ENCODE data around the gene CTBP2. TPM values are rescaled to one million over a fixed set of nuclear protein-coding genes. Genes with fewer than 3 reads are reported as not detected.

Gene CTBP2
- total RNA-seq, 2 experiments from 2014 or later: 0.25 TPM; not detected in 1

DNA sequence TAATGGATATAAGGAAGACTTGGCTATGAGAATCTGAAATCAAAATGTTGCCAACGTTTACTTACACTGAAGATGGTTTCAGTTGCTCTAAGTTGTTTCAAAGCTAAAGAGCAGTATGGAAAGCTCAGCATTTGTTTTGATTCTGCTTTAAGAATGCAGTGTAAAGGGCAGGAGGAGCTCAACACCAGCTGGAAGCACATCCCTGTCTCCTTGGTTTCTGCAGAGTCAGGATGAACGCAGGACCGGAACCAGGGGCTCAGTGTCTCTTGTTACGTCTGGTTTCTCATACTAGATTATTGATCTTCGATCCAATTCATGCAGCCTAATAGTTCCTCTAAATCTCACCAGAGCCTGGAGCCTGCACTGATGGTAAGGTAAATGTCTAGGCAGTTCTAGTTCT, 194.4 kb downstream of the CTBP2 start:
- Mint-ChIP-seq H3K36me3 (peaks cover 23% of the 10 kb centered on the region), H3K27ac (no peak overlapping the region), H3K27me3 (no peaks in the 10 kb centered on the region), H3K4me3 (no peak overlapping the region), H3K4me1 (peaks cover 35% of the 10 kb centered on the region), H3K9me3 (no peaks in the 10 kb centered on the region)
- no peak for DNase-seq

DNA sequence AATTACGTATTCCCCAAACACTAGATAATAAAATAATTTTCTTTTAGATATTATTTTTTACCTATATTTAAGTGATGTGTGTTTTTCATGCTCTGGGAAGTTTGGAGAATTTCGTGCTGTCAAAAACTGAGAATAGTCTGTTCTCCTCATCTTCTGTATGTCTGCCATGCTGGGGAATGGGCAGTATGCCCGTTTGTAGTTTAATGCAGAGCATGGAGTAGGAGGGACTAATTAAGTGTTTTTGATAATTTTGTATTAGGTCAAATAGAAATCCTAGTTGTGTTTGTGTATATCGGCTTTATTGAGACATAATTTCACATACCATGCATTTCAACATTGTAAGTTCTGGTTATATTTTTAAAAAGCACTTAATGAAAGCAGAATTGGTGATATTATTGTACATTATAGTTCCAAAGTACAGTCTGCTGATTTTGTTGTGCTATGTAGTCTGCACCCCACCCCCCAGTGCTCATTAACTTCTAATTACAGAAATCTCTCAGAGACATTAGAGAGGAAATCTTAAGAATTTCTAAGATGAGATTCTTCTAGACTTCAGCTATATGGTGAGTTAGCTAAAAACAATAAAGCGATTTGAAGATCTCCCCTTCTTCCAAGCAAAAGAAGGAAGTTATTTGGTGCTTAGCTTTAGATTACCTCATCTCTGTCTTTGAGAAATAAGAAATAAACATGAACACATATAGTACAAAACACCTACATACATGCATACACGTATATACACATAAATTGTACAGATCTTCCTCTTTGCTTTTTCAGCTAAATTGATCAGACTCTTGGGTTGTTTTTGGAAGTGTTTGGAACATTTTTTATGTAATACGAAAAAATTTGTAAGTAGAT, 196.3 kb downstream of the CTBP2 start:
- no peaks in the 10 kb centered on the region for H3K9me3 Mint-ChIP-seq
- no peak overlapping the region for H3K27ac Mint-ChIP-seq
- no peak for DNase-seq
- peaks cover 36% of the 10 kb centered on the region for H3K4me1 Mint-ChIP-seq
- H3K36me3 Mint-ChIP-seq: peaks cover 19% of the 10 kb centered on the region
- H3K4me3 Mint-ChIP-seq: no peak overlapping the region
- no peaks in the 10 kb centered on the region for H3K27me3 Mint-ChIP-seq

DNA sequence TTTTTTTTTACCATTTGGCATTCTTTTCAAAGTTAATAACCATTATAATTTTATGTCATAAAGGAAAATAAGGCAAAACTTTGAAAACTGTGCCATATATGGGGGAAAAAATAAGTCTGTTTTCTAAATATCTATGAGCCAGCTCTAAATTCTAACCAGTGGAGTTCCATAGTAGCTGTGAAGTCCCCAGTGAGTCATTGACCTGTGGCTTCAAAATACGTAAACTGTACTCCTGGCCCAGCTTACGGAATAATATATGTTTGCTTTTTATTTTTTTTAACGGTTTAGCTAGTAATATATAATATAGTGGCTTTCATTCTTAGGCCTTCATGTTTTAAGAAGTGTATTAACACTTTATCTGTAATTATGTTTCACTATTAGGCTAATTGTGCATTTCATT, 197.9 kb downstream of the CTBP2 start:
- H3K27me3 Mint-ChIP-seq: no peaks in the 10 kb centered on the region
- H3K9me3 Mint-ChIP-seq: no peaks in the 10 kb centered on the region
- DNase-seq: no peak
- H3K4me3 Mint-ChIP-seq: no peak overlapping the region
- no peak overlapping the region for H3K27ac Mint-ChIP-seq
- H3K4me1 Mint-ChIP-seq: peaks cover 44% of the 10 kb centered on the region
- H3K36me3 Mint-ChIP-seq: peaks cover 11% of the 10 kb centered on the region

DNA sequence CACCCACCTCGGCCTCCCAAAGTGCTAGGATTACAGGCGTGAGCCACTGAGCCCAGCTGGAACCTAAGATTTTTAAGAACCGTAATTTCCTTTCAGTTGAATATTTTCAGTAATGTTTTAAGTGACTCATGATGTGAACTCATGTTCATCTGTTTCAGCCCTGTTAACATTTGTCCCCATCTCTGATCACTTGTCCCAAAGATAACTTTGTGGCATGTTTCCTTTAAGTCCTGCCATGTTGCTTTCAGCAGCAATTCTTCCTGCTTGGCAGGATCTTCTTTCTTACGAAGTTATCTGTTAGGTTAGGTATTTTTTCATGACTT, 199.2 kb downstream of the CTBP2 start:
- Mint-ChIP-seq H3K4me1 (peaks cover 51% of the 10 kb centered on the region), H3K4me3 (no peak overlapping the region), H3K36me3 (peaks cover 6% of the 10 kb centered on the region), H3K27ac (peak overlapping the region; percentile 29), H3K27me3 (no peaks in the 10 kb centered on the region), H3K9me3 (no peaks in the 10 kb centered on the region)
- no peak for DNase-seq

DNA sequence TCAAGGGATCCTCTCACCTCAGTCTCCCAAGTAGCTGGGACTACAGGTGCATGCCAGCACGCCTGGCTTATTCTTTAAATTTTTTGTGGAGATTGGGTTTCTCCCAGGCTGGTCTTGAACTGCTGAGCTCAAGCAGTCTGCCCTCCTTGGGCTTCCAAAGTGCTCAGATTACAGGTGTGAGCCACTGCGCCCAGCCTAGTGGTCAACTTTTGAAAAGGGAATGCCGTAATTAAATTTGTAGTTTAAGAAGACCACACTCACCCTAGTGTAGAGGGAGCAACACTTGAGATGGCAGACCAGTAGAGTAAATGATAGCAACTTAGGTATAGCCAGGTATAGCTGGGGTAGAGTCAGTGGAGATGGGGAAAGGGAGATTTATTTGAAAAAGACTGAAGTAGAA, 200.8 kb downstream of the CTBP2 start:
- DNase-seq: no peak
- Mint-ChIP-seq H3K4me1 (peaks cover 57% of the 10 kb centered on the region), H3K27me3 (no peaks in the 10 kb centered on the region), H3K27ac (no peak overlapping the region), H3K9me3 (no peaks in the 10 kb centered on the region), H3K4me3 (no peak overlapping the region), H3K36me3 (peaks cover 6% of the 10 kb centered on the region)

DNA sequence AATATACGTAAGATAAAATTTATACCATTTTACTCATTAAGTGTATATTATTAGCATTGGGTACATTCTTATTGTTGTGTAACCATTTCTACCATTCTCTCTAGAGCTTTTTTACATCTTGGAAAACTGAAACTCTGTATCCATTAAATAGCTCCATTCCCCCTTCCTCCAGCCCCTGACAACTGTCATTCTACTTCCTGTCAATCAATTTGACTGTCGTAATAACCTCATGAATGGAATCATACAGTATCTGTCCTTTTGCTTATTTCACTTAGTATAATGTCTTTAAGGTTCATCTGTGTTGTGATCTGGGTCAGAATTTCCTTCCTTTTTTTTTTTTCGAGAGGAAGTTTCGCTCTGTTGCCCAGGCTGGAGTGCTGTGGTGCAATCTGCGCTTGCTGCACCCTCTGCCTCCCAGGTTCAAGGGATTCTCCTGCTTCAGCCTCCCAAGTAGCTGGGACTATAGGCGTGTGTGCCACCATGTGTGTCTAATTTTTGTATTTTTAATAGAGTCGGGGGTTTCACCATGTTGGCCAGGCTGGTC, 202.9 kb downstream of the CTBP2 start:
- no peak overlapping the region for H3K27ac Mint-ChIP-seq
- no peak overlapping the region for H3K4me3 Mint-ChIP-seq
- peaks cover 6% of the 10 kb centered on the region for H3K36me3 Mint-ChIP-seq
- DNase-seq: no peak
- no peaks in the 10 kb centered on the region for H3K27me3 Mint-ChIP-seq
- peaks cover 63% of the 10 kb centered on the region for H3K4me1 Mint-ChIP-seq
- no peaks in the 10 kb centered on the region for H3K9me3 Mint-ChIP-seq

DNA sequence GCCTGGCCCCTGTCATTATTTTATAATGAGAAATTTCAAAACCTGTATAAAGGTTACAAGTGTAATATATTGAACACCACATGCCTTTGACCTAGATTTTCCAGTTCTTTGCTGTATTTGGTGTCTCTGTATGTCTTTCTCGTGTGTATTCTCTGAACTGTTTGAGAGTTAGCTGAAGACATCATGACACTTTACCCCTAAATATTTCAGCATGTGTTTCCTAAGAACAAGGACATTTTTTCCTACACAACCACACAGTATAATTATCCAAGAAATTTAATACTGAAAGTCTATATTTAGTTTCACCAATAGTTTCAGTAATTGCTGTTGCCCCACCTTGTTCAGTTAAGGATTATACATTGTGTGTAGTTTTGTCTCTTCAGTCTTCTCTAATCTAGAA, 203.6 kb downstream of the CTBP2 start:
- no peak for DNase-seq
- Mint-ChIP-seq H3K27me3 (no peaks in the 10 kb centered on the region), H3K4me3 (no peak overlapping the region), H3K27ac (peak overlapping the region; percentile 65), H3K9me3 (no peaks in the 10 kb centered on the region), H3K36me3 (peaks cover 10% of the 10 kb centered on the region), H3K4me1 (peaks cover 62% of the 10 kb centered on the region)

DNA sequence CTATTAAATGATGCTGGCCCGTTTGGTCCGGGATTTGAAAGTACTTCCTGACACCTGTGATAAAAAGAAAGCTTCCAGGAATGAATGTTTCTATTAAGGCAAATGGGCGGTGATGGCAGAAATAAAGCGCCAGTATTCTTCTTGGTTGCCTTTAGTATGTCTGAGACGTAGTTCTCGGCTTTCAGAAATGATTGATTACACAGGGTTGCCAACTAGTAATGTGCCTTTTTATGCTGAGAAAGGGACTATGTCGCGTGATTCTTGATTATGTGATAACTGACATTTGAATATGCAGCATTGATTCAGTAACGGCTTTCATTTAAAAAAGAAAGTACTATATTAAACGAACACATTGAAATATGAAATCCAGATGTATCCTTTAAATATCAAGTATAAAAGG, 204.5 kb downstream of the CTBP2 start:
- Mint-ChIP-seq H3K36me3 (peaks cover 7% of the 10 kb centered on the region), H3K9me3 (no peaks in the 10 kb centered on the region), H3K4me3 (no peak overlapping the region), H3K27ac (no peak overlapping the region), H3K4me1 (peaks cover 54% of the 10 kb centered on the region), H3K27me3 (no peaks in the 10 kb centered on the region)
- no peak for DNase-seq

DNA sequence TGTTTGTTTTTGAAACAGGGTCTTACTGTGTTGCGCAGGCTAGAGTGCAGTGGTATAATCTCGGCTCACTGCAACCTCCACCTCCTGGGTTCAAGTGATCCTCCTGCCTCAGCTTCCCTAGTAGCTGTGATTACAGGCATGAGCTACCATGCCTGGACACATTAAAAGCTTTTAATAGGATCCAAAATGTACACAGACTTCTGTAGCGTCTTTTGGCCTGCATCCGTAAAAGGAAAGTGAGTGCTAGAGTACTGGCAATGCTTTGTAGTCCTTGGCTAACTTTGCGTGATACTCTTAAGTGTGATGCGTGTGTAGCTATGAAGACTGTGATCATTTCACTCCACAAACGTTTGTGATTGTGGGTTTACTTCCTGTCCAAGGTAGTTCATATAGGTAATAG, 205.1 kb downstream of the CTBP2 start:
- H3K9me3 Mint-ChIP-seq: no peaks in the 10 kb centered on the region
- H3K4me1 Mint-ChIP-seq: peaks cover 49% of the 10 kb centered on the region
- no peaks in the 10 kb centered on the region for H3K27me3 Mint-ChIP-seq
- H3K36me3 Mint-ChIP-seq: peaks cover 7% of the 10 kb centered on the region
- DNase-seq: no peak
- H3K4me3 Mint-ChIP-seq: no peak overlapping the region
- H3K27ac Mint-ChIP-seq: no peak overlapping the region

DNA sequence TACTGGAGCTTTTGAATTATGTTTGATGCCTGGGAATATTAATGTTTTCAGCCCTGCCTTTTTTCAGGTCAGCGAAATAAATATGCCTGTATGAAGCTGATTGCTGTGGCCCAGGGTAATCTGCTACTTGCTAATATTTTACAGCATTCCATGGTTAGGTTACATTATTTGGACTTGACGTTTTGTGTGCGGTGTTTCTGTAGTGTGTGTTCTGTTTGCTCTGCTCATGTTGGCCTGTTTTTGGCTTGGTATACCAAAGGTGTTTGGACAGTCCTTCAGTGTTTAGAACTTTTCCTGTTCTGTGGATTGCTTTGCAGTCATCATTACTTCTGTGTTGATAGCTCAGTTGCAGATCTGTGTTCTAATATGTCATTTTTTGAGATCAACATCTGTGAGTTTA, 206.9 kb downstream of the CTBP2 start:
- Mint-ChIP-seq H3K4me3 (no peak overlapping the region), H3K9me3 (no peaks in the 10 kb centered on the region), H3K27ac (no peak overlapping the region), H3K36me3 (peaks cover 11% of the 10 kb centered on the region), H3K4me1 (peaks cover 38% of the 10 kb centered on the region), H3K27me3 (no peaks in the 10 kb centered on the region)
- DNase-seq: no peak

DNA sequence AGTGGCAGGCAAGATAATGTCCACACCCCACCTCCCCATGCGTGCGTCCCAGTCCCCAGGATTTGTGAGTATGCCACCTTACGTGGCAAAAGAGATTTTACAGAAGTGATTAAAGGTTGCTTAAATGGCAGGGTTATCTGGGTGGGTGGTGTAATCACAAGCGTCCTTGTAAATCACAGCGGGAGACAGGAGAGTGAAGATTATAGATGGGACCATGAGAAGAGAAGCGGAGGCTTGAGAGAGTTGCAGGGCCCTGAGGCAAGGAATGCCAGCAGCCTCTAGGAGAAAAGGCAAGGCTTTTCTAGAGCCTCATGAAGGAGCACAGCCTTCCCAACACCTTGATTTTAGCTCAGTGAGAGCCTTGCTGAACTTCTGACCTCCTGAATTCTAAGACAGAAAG, 208.2 kb downstream of the CTBP2 start:
- H3K4me3 Mint-ChIP-seq: no peak overlapping the region
- DNase-seq: no peak

DNA sequence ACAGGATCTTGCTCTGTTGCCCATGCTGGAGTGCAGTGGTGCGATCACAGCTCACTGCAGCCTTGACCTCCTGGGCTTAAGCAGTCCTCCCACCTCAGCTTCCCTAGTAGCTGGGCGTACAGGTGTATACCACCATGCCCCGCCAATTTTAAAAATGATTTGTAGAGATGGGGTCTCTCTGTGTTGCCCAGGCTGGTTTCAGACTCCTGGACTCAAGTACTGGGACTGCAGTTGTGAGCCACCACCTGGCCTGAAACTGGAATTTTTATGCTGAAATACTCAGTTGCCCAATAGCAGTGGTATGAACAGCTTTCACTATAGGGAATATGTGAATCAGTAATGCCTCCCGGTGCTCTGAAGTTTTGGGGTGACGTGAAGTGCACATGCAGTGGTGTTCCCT, 210.8 kb downstream of the CTBP2 start:
- Mint-ChIP-seq H3K4me3 (no peak overlapping the region), H3K27ac (no peak overlapping the region), H3K36me3 (peaks cover 21% of the 10 kb centered on the region), H3K9me3 (no peaks in the 10 kb centered on the region), H3K27me3 (no peaks in the 10 kb centered on the region), H3K4me1 (peaks cover 26% of the 10 kb centered on the region)
- DNase-seq: no peak

More for the DNA sequence above, 208.2 kb downstream of the CTBP2 start:
- Mint-ChIP-seq H3K27ac (no peak overlapping the region), H3K4me1 (peaks cover 32% of the 10 kb centered on the region), H3K36me3 (peaks cover 18% of the 10 kb centered on the region), H3K27me3 (no peaks in the 10 kb centered on the region), H3K9me3 (no peaks in the 10 kb centered on the region)

DNA sequence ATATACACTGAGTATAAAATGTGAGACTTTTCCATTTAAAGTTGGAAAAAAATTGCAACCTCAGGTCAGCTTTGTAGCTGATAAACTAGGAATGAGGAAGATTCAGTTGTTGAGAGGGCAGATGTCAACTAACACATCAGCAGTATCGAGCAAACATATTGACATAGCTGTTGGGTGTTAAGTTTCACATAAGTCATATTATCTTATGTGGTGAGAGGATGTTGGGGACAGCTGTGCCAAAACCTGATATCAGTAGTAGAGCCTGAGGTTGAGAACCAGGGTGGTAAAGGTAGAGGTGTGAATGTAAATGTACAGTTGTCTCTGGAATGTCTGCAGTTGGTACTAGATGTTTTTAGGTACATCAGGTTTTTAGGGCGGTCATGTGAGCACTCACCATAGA, 213.4 kb downstream of the CTBP2 start:
- H3K36me3 Mint-ChIP-seq: peaks cover 30% of the 10 kb centered on the region
- no peaks in the 10 kb centered on the region for H3K9me3 Mint-ChIP-seq
- DNase-seq: no peak
- no peaks in the 10 kb centered on the region for H3K27me3 Mint-ChIP-seq
- no peak overlapping the region for H3K27ac Mint-ChIP-seq
- H3K4me3 Mint-ChIP-seq: no peak overlapping the region
- H3K4me1 Mint-ChIP-seq: peaks cover 39% of the 10 kb centered on the region

DNA sequence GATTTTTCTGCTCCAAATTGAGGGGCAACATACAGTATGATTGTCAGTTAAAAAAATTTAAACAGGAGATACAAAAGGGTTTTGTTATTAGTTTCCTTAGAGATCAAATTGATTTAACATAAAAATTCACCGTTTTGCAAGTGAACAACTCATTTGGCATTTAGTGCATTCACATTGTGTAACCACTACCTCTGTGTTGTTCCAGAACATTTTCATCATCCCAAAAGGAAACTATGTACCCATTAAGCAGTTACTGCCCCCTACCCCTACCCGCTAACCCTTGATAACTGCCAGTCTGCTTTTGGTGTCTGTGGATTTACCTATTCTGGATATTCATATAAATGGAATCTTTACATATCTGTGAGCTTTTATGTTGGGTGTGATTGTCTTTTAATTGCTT, 215.4 kb downstream of the CTBP2 start:
- Mint-ChIP-seq H3K4me1 (peaks cover 49% of the 10 kb centered on the region), H3K27ac (no peak overlapping the region), H3K27me3 (no peaks in the 10 kb centered on the region)

DNA sequence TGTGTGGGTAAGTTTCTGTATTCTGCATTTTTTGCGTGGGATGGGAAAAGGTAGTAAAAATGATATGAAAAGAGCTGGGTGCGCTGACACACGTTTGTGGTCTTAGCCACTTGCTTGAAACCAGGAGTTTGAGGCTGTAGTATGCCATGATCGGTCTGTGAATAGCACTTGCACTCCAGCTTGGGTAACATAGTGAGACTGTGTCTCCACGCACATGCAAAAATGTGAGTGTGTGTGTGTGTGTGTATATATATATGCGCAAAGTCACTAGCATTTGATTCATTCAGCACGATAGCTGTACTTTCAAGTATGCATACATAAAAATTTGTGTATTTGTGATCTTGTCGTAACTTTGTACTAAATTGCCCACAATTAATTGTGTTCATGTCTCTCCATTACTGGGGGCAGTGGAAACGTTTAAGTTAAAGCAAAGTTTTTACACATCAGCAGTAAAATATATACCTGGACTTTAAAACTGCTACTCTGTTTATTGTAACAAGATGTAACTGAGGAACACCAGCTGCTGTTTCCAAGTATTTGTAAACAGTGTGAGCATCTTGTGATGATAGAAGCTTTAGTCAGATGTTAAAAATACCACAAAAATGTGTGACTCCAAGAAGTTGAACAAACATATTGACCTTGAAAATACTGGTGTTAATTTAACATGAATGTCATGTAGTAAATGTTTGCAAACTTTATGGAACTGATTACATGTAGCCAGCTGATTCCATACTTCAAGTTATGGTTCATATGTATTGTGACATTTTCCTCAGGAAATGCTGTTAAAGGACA, 216.9 kb downstream of the CTBP2 start:
- Mint-ChIP-seq H3K9me3 (no peaks in the 10 kb centered on the region), H3K4me3 (no peak overlapping the region)
- DNase-seq: no peak

More for the DNA sequence above, 215.4 kb downstream of the CTBP2 start:
- peaks cover 29% of the 10 kb centered on the region for H3K36me3 Mint-ChIP-seq
- no peaks in the 10 kb centered on the region for H3K9me3 Mint-ChIP-seq
- no peak for DNase-seq
- no peak overlapping the region for H3K4me3 Mint-ChIP-seq

More for the DNA sequence above, 216.9 kb downstream of the CTBP2 start:
- Mint-ChIP-seq H3K27me3 (no peaks in the 10 kb centered on the region), H3K4me1 (peaks cover 50% of the 10 kb centered on the region), H3K36me3 (peaks cover 22% of the 10 kb centered on the region), H3K27ac (no peak overlapping the region)
